HG02884 (cell line): Measurements from ENCODE around the gene KIAA1328.

Experiments used
- ATAC-seq: cut with Tn5 transposase; IDR thresholded peaks from one replicate; pipeline ENCODE4 v1.9.1; 2021; ENCODE audit warnings: mild to moderate bottlenecking, moderate library complexity; ENCODE audit not compliant: unreplicated experiment

KIAA1328 gene

DNA sequence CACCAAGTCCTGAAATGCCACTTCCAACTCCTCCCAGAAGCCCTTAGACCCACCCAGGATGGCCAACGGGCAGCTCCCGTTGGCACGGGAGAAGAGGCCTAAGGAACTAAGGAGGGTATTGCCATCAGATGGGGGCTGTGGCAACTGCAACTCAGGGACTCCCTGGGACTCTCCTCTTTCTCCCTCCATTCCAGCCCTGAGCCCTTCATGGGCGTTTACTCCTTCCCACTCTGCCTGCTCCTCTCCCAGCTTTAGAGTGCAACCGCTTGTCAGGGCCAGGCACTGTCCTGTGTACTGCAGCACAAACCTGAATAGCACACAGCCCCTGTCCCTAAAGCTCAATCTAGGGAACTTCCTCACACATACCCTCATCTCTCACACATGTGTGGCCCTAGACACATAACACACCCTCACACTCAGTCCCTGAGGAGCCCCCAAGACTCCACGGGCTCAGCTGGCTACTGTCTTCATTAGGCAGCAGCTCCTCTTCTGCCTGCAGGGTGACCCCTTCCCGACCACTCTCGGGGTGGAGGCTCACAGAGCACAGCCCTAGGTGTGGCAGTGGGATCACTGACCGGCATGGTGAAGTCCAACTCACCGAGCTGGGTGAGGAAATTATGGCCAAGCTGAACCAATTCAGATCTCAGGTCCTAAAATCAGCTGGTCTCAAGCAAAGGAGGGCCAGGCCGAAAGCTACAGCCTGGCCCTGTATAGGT, 420.4 kb downstream of the KIAA1328 start:
- no peak for ATAC-seq

- no peak for ATAC-seq
Observed at GRCh38 chr18:37249895-37250618, 421.1 kb downstream of the KIAA1328 start.

DNA sequence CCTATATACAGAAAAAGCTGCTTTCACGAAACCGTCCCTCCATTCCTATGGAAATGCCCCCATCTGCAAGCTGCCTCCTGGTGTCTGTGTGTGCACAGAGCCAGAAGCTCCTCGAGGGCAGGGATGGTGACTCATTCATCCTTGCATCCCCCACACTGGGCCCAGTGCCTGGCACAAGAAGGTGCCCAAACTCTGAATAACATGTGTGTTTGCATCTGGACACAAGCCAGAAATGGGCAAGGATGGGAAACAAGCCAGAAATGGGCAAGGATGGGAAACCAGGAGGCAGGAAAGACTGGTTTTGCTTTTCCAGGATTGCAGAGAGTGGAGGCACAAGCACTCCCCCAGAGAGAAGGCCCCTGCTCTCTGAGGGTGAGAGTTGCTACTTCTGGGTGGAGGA, 422.8 kb downstream of the KIAA1328 start:
- no peak for ATAC-seq

DNA sequence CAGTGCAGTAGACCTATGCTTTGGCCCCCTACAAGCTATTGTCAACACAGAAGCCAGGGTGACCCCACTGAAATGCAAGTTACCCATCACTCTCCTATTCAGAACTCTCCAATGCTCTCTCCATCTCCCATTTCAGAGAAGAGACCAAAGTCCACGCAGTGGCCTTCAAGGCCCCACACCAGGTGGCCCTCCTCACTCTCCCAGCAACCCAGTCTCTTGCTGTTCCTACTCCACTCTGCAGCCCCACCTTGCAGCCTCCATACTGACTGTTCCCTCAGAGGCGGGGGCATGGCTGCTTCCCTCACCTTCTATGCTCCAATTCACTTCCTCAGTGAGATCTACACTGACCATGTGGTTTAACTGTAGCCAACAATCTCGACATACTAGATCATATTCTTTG, 423.4 kb downstream of the KIAA1328 start:
- no peak for ATAC-seq

GRCh38 chr18:37252854-37253393, 424.0 kb downstream of the KIAA1328 start:
- ATAC-seq = no peak

- ATAC-seq = no peak
Observed at GRCh38 chr18:37253394-37254235, 424.7 kb downstream of the KIAA1328 start.

GRCh38 chr18:37254236-37254754, 425.4 kb downstream of the KIAA1328 start:
- ATAC-seq = no peak

GRCh38 chr18:37254973-37255372, 426.0 kb downstream of the KIAA1328 start:
- no peak for ATAC-seq

GRCh38 chr18:37258131-37258530, 429.2 kb downstream of the KIAA1328 start:
- ATAC-seq = no peak

- no peak for ATAC-seq
Observed at GRCh38 chr18:37258819-37259218, 429.9 kb downstream of the KIAA1328 start.

GRCh38 chr18:37259711-37260110, 430.8 kb downstream of the KIAA1328 start:
- ATAC-seq = no peak

DNA sequence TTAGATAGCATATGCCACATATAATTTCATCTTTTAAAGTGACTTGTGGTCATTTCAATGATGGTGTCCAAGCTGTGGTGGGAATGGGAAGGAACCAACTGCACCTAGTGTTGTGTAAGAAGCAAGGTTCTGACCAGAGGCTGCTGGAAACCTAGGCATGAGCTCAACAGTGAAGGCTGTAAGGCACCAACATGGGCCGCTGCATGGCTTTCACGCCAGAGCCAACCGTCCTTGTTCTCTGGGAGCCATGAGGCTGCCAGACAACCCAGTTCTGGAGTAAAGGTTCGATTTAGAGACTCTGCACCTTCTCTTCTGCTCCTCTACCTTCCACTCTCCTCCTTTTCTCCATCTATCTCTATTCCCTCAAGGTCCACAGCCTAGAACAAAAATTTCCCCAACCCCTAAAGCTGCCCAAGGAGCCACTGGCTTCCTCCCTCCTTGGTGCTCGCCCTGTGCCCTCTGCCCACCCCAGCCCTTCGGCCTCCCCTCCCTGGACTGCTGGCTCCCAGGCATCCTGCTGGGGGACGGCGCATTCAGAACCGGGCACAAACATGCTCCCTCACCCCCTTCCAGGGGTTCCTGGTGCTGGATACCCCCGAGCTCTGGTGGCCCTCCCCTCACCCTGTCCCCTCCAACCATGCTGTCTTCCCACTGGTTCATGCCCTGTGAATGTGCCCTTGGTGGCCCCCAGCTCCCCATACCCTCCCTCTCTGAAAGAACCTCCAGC, 431.6 kb downstream of the KIAA1328 start:
- ATAC-seq = no peak

DNA sequence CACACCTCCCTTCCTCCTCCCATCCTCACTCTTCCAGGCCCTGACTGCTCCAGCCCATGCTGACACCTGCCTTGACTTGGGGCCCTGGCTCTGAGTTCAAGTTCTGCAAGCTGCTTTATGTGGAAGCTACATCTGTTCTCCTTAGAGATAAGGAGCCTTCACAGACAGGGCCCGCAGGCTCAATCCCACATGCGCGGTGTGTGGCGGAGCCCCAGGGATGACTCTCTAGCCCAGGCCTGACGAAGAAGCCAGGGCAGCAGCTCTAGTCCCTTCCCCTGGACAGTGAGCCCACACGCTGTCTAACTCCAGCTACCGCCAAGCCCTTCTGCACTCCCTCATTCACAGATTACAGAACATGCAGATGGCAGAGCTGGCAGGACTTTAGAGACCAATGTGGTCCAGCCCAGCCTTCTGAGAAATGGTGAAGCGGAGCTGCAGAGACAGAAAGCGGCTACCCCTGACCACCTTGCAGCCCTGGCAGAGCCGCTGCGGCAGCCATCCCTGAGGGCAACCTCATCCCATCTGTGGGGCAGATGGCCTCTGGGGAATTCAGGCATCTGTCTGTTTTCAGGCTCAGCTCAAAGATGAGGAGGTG, 432.4 kb downstream of the KIAA1328 start:
- no peak for ATAC-seq

- ATAC-seq = no peak
Observed at GRCh38 chr18:37261988-37262387, 433.1 kb downstream of the KIAA1328 start.

- no peak for ATAC-seq
Observed at GRCh38 chr18:37264956-37265355, 436.0 kb downstream of the KIAA1328 start.

GRCh38 chr18:37265382-37265781, 436.5 kb downstream of the KIAA1328 start:
- no peak for ATAC-seq

DNA sequence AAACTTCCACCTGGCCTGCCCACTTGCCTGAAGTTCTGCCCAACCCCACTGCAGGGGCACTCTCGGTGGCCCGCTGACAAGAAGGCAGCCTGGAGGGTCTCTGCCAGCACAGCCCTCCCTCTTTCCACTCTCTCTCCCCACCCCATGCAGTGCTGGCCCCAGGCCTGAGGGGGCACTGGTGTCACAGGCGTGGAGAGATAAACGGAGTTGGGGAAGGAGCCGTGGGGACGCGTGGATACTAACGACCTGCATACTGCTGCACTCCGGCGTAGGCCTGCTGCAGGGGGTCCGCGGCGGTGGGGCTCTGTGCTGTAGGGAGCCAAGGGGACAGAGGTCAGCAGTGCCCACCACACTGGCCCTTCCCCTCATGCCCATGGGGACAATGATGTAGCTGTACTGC, 437.4 kb downstream of the KIAA1328 start:
- ATAC-seq = no peak

GRCh38 chr18:37270038-37270665, 441.2 kb downstream of the KIAA1328 start:
- no peak for ATAC-seq

DNA sequence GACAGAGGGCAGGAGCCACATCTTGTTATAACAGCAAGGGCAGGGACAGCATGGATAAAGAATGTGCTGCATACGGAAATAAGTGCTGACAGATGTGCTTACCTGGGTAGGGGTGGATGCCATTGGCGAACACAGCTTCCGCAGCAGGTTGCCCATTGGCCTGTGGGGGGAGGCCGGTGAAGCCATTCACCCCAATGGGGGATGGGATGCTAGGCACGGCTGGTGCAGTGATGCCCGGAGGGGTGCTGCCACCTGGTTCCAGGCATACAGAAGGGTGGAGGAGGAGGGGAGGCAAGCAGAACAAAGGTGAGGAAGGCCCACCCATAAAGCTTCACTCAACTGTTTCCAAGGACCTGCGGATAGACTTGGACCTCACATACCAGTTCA, 441.7 kb downstream of the KIAA1328 start:
- ATAC-seq = no peak

DNA sequence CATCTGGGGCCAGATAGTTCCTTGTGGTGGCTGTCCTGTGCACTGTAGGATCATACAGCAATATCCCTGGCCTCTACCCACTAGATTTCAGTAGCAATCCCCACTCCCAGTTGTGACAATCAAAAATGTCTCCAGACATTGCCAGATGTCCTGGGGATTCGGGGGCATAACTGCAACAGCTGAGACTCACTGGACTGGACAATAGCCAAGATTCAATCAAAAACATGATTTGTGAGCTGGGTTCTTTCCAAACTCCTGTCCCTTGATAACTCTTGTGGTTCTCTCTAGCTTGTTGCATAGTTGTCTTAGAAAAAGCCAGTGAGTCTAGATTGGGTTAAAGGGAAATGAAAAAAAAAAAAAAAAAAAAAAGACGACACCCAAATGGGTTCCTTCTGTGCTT, 443.3 kb downstream of the KIAA1328 start:
- no peak for ATAC-seq
